CD4-positive, alpha-beta T cell treated with Interleukin-17A for 4 hours (primary cell): ENCODE results near the gene CAMK2N2.

Experiments
- DNase-seq: peaks from one replicate; pipeline ENCODE4 v3.0.0-alpha.2; 2020; ENCODE audit warnings: mixed read lengths

CAMK2N2 gene

DNA sequence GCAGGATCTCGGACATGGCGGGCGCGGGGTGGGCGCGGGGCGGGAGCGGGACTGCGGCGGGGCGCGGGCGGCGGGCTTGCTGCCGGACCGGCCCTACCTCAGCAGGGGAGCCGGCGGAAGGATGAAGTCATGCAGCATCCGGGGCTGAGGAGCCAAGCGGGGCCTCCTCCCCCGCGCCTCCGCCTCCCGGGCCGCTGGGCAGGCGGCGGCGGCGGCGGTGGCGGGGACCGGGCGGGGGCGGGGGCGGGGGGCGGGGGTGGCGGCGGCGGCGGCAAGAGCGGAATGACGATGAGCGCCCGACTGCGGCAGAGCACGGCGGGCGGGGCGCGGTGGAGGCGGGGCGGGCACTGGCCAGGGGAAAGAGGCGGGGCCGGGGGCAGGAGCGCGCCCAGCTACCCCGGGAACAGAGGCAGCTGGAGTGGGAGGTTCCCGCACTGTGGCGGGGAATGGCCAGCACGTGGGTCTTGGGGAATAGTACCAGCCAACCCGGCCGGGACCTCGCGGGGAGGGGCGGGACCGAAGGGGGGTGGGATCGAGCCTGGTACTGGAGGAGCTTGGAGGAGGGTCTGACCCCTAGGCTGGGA is at the start of gene CAMK2N2:
Gene CAMK2N2 (minus strand): TSS at position 284 of the 584 bp plus-strand sequence. CDS start 268 bp downstream, at position 16.
- peak; percentile 70 for DNase-seq

DNA sequence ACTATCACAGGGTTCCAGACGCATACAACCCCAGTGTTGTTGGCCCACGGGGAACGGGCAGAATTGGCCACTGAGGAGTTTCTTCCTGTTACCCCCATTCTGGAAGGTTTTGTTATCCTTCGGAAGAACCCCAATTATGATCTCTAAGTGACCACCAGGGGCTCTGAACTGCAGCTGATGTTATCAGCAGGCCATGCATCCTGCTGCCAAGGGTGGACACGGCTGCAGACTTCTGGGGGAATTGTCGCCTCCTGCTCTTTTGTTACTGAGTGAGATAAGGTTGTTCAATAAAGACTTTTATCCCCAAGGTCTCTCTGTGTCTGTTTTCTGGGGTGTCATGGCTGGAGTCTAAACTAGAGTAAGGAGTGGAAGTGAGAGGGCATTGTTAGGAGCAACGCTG is 47.4 kb upstream of the CAMK2N2 start:
- no peak for DNase-seq

DNA sequence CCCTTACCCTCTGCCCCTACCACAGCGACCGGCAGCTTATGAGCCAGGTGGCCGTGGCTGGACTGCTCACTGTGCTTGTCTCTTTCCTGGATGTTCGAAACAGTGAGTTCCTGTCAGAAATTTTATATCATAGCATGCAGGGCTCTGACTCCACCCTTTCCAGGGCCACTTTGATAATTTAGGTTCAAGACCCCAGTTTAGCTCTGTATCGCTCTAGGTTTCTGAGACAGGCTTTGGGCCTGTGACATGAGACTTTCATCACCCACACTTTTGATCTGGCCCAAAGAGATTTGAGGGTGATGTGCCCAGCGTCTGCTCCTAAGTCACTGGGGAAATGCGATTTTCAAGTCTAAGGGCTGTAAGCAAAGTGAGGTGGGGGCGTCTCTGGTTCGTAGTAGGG is 46.6 kb upstream of the CAMK2N2 start:
- no peak for DNase-seq

DNA sequence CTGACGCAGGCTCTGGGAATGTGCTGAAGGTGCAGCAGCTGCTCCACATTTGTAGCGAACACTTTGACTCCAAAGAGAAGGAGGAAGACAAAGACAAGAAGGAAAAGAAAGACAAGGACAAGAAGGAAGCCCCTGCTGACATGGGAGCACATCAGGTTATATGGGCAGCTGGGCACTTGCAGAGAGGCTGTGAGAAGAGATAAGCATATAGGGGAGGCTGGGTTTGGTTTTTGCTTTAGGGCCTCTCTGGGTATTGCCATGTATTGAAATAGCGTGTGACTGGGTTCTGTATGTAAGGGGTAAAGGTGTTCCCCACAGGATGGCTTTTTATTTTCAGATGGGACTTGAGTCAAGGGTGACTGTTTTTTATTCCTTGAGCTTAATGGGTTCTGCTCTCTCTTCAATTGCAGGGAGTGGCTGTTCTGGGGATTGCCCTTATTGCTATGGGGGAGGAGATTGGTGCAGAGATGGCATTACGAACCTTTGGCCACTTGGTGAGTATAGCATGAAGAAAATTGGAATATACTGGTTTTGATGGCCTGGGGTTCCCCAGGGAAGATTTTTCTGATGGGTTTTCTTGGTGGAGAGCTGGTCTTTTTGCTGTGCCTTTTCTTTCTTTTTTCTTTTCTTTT is 45.1 kb upstream of the CAMK2N2 start:
- DNase-seq = no peak

DNA sequence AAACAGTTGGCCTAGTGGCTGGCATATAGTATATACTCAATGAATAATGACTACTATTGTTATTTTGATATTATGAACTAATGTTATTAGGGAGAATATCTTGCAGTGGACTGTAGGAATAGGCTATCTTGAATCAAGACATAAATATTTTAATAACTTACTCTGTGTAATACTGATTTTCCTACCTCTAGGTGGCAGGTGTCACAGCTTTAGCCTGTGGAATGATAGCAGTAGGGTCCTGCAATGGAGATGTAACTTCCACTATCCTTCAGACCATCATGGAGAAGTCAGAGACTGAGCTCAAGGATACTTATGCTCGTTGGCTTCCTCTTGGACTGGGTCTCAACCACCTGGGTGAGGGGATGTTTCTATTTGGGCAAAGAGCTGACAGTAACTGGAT is 44.2 kb upstream of the CAMK2N2 start:
- DNase-seq = no peak

DNA sequence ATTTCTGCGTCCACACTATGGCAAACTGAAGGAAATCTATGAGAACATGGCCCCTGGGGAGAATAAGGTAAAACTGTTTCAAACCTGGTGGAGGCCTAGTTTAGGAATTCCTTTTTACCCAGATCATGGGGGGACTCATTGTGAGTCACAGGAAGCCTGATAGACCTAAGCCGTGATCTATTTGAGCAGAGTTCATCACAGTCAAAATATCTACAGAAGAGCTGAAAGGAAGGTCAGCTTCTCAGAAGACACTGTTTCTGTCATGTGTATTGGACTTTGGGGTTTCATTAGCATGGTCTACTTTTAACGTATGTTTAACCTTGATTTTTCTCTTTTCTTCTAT is 39.0 kb upstream of the CAMK2N2 start:
- DNase-seq = no peak

DNA sequence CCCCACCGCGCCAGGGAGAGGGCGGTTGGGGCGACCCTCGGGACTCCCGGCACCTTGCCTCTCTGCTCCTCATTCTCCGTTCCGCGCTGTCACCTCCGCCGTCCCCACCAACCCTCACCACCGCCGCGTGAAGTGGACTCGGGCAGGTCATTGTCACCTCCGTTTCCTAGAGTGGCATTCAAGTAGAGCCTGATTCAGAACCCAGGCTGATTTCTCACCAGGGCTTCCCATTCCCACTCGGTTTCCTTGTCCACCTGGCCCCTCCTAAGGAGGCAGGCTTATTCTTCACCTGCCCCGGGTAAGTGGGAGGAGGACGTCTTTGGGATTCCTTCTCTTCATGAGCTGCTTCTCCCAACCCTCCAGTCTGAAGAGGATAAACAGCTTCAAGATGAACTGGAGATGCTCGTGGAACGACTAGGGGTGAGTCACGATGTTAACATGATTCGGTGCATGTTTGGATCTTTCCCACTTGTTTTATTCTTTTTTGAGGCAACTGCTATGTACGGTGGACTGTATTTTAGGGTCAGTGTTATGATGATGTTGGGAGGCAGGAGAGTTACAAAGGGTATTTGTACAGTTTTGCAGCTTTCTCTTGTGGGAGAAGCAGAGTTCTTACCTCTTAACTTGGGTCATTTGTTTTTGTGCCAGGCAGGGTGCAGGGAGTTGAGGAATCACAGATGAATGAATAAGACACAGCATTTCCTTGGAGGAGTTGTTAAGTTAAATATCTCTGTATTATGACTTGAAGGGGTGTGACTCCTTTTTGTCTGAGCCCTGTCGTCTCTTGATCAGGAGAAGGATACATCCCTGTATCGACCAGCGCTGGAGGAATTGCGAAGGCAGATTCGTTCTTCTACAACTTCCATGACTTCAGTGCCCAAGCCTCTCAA is 38.4 kb upstream of the CAMK2N2 start:
- no peak for DNase-seq

DNA sequence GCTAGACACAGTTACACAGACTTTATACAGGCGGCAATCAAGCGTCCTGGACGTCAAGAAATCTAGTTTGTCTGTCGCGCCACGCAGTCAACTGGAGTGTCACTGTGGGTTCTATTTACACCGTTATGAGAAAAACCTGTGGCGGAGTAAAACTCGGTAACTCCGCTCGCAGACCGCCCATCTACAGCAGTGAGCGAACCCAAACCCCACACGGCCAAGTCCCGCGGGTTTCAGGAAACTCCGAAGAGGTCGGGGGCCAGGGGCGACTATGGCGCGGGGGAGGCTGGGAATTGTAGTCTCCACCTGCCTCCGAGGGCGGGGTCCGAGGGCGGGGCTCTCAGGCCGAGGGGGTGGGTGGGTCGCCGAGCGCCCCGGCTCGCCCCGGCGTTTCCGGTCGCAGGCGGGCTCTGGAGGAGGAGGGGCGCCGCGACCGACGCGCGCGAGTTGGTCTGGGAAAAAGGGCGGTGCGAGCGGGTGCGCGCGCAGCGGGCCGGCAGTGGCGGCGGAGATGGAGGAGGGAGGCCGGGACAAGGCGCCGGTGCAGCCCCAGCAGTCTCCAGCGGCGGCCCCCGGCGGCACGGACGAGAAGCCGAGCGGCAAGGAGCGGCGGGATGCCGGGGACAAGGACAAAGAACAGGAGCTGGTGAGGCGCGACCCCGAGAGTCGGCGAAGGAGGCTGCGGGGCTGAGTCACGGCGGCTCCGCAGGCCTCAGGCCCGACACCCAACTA is 37.6 kb upstream of the CAMK2N2 start, which contains the start of gene PSMD2:
Gene PSMD2 (plus strand): TSS at position 483 of the 729 bp plus-strand sequence. CDS start 26 bp downstream, at position 509.
- DNase-seq = peak; percentile 99

DNA sequence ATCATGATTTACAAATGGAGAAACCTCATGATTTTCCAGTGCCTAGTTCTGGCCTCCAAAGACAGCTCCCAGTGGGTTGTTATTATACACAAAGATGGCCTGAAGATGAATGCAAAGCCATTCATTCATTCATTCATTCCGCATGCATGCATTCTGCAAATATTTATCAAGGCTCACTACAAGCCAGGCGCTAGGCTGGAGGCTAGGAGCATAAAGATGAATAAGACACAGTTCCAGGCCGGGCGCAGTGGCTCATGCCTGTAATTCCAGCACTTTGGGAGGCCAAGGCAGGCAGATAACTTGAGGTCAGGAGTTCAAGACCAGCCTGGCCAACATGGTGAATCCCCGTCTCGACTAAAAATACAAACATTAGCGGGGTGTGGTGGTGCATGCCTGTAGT is 35.3 kb upstream of the CAMK2N2 start:
- DNase-seq = no peak

DNA sequence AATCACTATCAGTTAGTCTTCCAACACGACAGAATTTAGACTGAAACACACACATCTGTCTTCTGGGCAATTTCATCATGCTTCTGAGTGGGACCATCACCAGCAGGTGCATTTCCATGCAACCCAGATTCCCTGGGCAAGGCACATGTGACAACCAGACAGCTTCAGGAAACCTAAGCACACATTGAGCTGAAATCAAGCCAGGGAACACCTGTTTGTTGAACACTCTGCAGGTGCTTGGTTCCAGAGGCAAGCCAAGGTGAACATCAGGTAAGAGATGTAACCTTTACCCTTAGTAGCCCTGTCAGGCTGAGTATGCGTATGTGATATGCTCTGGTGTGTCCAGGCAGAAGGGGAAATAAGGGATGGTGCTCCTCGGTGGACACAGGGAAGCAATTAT is 34.4 kb upstream of the CAMK2N2 start:
- DNase-seq = no peak

DNA sequence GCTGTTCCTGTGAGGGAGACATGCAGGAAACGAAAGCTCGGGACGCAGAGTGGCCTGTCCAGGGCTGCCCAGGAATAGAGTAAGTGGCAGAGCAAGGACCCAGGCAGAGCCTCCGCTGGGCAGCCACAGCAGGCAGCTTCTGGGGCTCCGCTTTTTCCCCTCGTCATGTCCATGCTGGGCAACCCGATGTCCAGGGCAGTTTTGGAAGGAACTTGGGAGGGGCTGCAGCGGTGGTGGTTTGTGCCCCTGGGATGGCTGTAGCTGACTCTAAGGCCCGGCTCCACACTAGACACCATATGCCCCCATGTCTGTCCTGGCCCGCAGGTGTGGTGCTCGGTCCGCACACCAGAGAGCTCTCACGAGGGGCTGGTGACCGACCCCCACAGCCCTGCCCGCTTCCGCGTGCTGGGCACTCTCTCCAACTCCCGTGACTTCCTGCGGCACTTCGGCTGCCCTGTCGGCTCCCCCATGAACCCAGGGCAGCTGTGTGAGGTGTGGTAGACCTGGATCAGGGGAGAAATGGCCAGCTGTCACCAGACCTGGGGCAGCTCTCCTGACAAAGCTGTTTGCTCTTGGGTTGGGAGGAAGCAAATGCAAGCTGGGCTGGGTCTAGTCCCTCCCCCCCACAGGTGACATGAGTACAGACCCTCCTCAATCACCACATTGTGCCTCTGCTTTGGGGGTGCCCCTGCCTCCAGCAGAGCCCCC is 30.5 kb upstream of the CAMK2N2 start:
- DNase-seq = no peak

DNA sequence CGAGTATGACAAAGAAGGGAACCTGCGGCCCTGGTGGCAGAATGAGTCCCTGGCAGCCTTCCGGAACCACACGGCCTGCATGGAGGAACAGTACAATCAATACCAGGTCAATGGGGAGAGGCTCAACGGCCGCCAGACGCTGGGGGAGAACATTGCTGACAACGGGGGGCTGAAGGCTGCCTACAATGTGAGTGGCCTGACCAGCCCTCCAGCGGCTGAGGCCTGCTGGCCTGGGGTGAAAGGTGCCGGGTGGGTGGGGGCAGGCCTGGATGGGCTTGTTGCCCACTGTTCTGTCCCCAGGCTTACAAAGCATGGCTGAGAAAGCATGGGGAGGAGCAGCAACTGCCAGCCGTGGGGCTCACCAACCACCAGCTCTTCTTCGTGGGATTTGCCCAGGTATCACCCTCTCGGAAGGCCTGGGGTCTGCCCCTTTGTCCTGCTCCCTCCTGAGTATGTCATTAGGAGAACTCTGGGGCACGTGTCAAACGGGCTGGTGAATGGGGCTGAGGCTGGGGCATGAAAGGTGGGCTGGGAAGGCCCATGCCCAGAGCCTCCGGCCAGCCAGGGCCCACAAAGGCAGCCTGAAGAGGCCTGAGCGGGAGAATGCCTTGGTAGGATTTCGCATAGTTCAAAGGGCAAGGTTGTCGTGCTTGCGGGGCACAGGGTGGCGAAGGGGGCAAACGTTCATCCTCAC is 29.8 kb upstream of the CAMK2N2 start:
- no peak for DNase-seq

DNA sequence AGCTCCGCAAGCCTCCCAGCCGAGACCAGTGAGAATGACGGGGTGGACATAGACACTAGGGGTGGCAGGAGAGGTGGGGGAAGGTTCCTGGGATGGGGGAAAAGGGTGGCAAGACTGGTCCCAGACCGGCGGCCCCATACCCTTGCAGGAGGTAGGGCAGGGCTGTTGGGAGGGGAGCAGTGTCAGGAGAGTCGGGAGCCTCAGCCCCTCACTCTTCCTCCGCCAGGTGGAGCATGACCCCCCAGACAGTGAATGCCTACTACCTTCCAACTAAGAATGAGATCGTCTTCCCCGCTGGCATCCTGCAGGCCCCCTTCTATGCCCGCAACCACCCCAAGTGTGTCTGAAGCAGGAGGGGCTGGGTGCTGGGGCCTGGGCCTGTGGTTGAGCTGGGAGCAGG is 29.0 kb upstream of the CAMK2N2 start:
- DNase-seq = no peak

DNA sequence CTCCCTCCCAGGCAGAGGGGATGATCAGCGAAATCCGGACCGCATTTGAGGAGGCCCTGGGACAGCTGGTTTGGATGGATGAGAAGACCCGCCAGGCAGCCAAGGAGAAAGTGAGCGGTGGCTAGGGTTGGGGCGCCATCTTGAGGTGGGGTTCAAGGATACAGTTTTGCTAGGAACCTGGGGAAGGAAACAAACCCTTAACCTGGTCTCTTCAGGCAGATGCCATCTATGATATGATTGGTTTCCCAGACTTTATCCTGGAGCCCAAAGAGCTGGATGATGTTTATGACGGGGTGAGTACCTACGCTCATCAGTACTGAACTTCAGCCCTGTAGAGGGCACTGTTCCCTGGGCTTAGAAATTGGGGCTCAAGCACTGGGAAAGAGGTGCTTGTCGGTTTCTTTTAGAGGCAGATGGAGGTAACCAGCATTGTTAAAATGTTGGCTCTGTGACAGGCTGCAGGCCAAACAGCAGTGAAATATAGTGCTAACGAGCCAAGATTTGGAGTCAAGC is 28.1 kb upstream of the CAMK2N2 start:
- DNase-seq = peak; percentile 70

DNA sequence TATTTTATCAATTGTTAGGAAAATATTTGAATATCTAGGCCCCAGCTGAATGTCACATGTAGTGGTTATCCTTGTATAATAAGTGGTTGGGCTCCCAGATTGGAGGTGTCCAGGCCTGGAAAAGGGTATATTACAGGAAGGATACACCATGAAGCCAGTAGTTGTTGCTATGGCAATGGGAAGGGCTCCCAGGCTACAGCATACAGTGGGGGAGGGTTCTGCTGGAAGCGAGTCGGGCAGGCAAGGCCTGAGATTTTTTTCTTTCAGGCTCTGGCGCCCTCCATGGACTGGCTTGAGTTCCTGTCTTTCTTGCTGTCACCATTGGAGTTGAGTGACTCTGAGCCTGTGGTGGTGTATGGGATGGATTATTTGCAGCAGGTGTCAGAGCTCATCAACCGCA is 23.3 kb upstream of the CAMK2N2 start:
- DNase-seq = peak; percentile 32

DNA sequence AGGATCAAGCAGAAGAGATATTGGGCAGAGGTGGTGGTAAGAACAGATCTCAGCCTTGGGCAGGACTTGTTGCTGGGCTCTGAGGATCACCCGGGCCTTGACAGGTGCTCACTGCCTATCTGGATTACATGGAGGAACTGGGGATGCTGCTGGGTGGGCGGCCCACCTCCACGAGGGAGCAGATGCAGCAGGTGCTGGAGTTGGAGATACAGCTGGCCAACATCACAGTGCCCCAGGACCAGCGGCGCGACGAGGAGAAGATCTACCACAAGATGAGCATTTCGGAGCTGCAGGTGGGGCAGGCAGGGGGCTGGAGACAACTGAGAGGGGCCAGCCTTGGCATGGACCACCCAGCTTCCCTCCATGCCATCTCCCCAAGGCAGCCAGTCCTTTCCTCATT is 22.3 kb upstream of the CAMK2N2 start:
- no peak for DNase-seq

DNA sequence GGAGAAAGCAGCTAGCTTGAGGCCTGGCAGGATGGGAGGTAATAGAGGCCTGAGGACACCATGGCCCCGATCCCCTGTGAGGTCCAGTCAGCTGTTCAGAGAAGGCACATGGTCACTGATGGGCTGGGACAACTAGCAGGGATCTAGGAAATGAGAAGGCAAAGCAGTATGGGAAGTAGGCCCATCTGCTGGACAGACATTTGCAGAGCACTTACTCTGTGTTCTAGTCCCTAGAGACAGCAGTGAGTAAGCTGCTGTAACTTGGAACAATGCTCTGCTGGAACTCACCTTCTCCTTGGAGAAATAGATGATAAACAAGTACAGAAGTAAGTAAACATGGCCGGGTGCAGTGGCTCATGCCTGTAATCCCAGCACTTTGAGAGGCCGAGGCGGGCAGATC is 21.6 kb upstream of the CAMK2N2 start:
- no peak for DNase-seq

DNA sequence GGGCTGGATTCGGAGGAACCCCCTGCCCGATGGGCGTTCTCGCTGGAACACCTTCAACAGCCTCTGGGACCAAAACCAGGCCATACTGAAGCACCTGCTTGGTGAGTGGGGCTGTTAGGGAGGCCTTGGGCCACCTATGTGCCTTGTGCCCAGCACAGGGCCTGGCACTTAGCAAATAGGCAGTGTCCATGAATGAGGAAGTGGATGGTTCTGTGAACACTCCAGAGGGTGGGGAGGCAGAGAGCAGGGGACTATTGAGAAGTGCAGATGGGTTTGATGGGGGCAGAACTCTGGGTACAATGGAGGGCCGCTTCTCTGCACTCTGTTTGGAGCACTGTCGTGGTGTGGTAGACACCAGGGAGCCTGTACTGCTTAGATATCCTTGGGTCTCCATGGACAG is 16.0 kb upstream of the CAMK2N2 start:
- DNase-seq = no peak

DNA sequence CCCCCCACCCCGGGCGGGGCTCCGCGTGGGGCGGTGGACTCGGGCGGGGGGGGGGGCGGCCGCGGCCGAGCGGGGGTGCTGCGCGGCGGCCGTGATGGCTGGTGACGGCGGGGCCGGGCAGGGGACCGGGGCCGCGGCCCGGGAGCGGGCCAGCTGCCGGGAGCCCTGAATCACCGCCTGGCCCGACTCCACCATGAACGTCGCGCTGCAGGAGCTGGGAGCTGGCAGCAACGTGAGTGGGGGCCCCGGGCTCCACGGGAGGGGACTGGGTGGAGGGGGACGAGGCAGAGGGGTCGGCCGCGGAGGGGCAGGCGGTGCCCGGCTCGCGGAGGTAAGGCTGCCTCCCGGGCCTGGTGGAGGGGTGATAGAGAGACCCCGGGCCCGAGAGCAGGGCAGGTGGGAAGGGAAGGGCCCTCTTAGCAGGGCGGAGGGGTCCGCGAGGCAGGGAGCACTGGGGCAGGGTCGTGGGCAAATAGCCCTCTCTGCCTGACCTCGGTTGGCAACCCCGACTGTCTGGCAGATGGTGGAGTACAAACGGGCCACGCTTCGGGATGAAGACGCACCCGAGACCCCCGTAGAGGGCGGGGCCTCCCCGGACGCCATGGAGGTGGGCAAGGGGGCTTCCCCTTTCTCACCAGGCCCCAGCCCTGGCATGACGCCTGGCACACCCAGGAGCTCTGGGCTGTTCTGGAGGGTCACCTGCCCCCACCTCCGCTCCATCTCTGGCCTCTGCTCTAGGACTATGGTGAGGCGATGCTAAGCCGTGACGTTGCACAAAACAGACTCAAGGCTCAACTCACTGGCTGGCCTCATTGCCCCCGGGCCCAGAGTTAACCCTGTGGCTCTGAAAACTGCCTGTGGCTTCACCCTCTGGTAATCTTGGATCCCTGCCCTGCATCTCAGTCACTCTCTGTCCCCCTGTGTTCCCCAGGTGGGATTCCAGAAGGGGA is 14.9 kb upstream of the CAMK2N2 start, which contains the start of gene ECE2:
Gene ECE2 (plus strand): TSS at position 62 of the 950 bp plus-strand sequence. CDS start 132 bp downstream, at position 194.
- DNase-seq = no peak

DNA sequence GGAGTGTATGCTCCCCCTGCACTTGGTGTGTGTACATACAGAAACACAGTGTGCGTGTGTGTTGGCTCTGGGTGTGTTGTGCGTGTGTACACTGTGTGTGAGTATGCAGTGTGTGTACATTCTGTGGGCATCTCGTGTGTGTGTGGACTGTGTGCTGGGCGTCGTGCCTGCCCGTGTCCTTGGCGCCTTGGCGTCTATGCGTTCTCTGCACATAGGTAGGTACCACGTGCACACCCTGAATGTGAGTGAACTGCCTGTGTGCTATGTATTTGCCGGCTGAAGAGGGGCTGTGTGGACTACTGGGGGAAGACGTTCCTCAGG is 14.0 kb upstream of the CAMK2N2 start:
- DNase-seq = no peak

DNA sequence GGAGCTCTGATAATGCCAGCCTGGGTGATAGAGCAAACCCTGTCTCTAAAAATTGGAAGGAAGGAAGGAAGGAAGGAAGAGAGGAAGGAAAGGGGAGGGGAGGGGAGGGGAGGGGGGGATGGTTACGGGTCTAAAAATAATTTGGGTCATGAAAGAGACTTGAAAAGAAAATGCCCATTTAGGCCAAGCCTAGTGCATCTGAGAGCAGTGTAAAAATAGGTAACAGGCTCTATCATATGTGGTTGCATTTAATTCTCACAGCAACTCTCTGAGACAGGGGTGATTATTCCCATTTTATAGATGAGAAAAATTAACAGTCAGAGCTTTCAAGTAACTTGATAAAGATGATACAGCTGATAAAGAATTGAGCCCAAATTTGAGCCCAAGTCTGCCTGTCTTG is 10.9 kb upstream of the CAMK2N2 start:
- DNase-seq = no peak
